ENCODE results near the gene GATD1. TPM values are rescaled to one million over a fixed set of nuclear protein-coding genes. Genes with fewer than 3 reads are reported as not detected.

The GATD1 gene
- total and polyA plus RNA-seq, 3 donors from 2014 or later, result 64.3 to 84.2 (median 80.9) TPM

- H3K9me3 ChIP-seq, result no peaks in the 10 kb centered on the region
- peak; percentile 53 for DNase-seq
- TF ChIP-seq CTCF (IDR thresholded peaks at IDR 0.05) (peak in 2 of 3 experiments; percentile 26 to 38), POLR2A (IDR thresholded peaks at IDR 0.05) (no peak)
- 69 to 71% methylated on average over 16 to 19 of the region's 19 CpGs for WGBS, 2 donors
- no peak overlapping the region for H3K4me3 ChIP-seq
- no peaks in the 10 kb centered on the region for H3K36me3 ChIP-seq (ENCODE audit: low read depth, missing control alignments)
- intact Hi-C loops (cut with DNase I; ENCODE audit: low total_unique reads), result no loop called here
- H3K4me1 ChIP-seq, result no peaks in the 10 kb centered on the region
- no peaks in the 10 kb centered on the region for H3K27me3 ChIP-seq
- no peak overlapping the region for H3K27ac ChIP-seq
These were observed 12.1 kb downstream of the GATD1 start for GRCh38 chr11:765025-765801.

- no peaks in the 10 kb centered on the region for H3K36me3 ChIP-seq (ENCODE audit: low read depth, missing control alignments)
- H3K9me3 ChIP-seq, result no peaks in the 10 kb centered on the region
- 75 to 86% methylated on average over 16 to 18 of the region's 18 CpGs for WGBS, 2 donors
- intact Hi-C loops (cut with DNase I; ENCODE audit: low total_unique reads), result no loop called here
- H3K4me3 ChIP-seq, result no peak overlapping the region
- H3K27me3 ChIP-seq, result no peaks in the 10 kb centered on the region
- no peak for TF ChIP-seq CTCF (IDR thresholded peaks at IDR 0.05)
- TF ChIP-seq POLR2A (IDR thresholded peaks at IDR 0.05), result no peak
- DNase-seq, result no peak
- H3K4me1 ChIP-seq, result no peaks in the 10 kb centered on the region
- no peak overlapping the region for H3K27ac ChIP-seq
These were observed 12.8 kb downstream of the GATD1 start for GRCh38 chr11:764322-765024.

GRCh38 chr11:763549-764321 lies 13.6 kb downstream of the GATD1 start:
- H3K9me3 ChIP-seq, result no peaks in the 10 kb centered on the region
- DNase-seq, result no peak
- no peak overlapping the region for H3K27ac ChIP-seq
- no peak overlapping the region for H3K4me3 ChIP-seq
- H3K36me3 ChIP-seq (ENCODE audit: low read depth, missing control alignments), result no peaks in the 10 kb centered on the region
- no peak for TF ChIP-seq POLR2A (IDR thresholded peaks at IDR 0.05)
- no peak for TF ChIP-seq CTCF (IDR thresholded peaks at IDR 0.05)
- 71 to 90% methylated on average over 17 to 22 of the region's 22 CpGs for WGBS, 2 donors
- no peaks in the 10 kb centered on the region for H3K4me1 ChIP-seq
- no peaks in the 10 kb centered on the region for H3K27me3 ChIP-seq
- intact Hi-C loops (cut with DNase I; ENCODE audit: low total_unique reads), result no loop called here

GRCh38 chr11:763073-763463 lies 14.2 kb downstream of the GATD1 start:
- TF ChIP-seq CTCF (IDR thresholded peaks at IDR 0.05) (no peak), POLR2A (IDR thresholded peaks at IDR 0.05) (no peak)
- Histone ChIP-seq H3K36me3 (ENCODE audit: low read depth, missing control alignments) (no peaks in the 10 kb centered on the region), H3K9me3 (no peaks in the 10 kb centered on the region), H3K4me1 (no peaks in the 10 kb centered on the region), H3K4me3 (no peak overlapping the region), H3K27me3 (no peaks in the 10 kb centered on the region), H3K27ac (no peak overlapping the region)
- 69 to 76% methylated on average over 17 to 19 of the region's 24 CpGs for WGBS, 2 donors
- intact Hi-C loops (cut with DNase I; ENCODE audit: low total_unique reads), result no loop called here
- DNase-seq, result no peak

Data from testis (tissue), 3 donors.